HepG2 (cell line): ENCODE data around the gene ATAD2B. TPM values are rescaled to one million over a fixed set of nuclear protein-coding genes. Genes with fewer than 3 reads are reported as not detected.
A peak's percentile ranks its signal among the peaks of the same experiment; 100 is the strongest.

Experiments
- CBX1 ChIP-seq: IDR thresholded peaks from one replicate; pipeline ENCODE4 v1.6.1; 2016; ENCODE audit warnings: antibody characterized with exemption, low read depth
- FLYWCH1 ChIP-seq: sonication (generic); formaldehyde crosslinking; IDR thresholded peaks from 2 replicates; pipeline ENCODE4 v1.8.1; 2023; ENCODE audit warnings: mild to moderate bottlenecking, missing genetic modification reagents
- KLF15 ChIP-seq: sonication (generic); formaldehyde crosslinking; IDR thresholded peaks from 2 replicates; pipeline ENCODE4 v1.8.1; 2023; ENCODE audit warnings: borderline replicate concordance, mild to moderate bottlenecking, inconsistent platforms, missing genetic modification reagents, mixed read lengths
- MED13 ChIP-seq: sonication (generic); formaldehyde crosslinking; IDR thresholded peaks from 2 replicates; pipeline ENCODE4 v1.5.0; 2020; ENCODE audit warnings: missing genetic modification reagents
- MIER2 ChIP-seq: IDR thresholded peaks from 2 replicates; pipeline ENCODE4 v1.6.1; 2016; ENCODE audit warnings: missing biosample characterization, missing genetic modification reagents
- MXI1 ChIP-seq: IDR thresholded peaks from 3 replicates; pipeline ENCODE4 v1.6.1; 2012; ENCODE audit warnings: low read depth, low read length, inconsistent platforms, borderline replicate concordance
- NFKB2 ChIP-seq: sonication (generic); formaldehyde crosslinking; IDR thresholded peaks from 2 replicates; pipeline ENCODE4 v1.4.0; 2020; ENCODE audit warnings: missing genetic modification reagents, borderline replicate concordance
- NR2F6 ChIP-seq, 2 experiments: IDR thresholded peaks; 2 replicates each; pipeline ENCODE4 v1.6.1; 2016; ENCODE audit warnings: antibody characterized with exemption in 1 of 2, mild to moderate bottlenecking in 1 of 2
- PHF21A ChIP-seq: sonication (generic); formaldehyde crosslinking; IDR thresholded peaks from 2 replicates; pipeline ENCODE4 v1.5.0; 2020; ENCODE audit warnings: mild to moderate bottlenecking, missing genetic modification reagents
- POLR2AphosphoS2 ChIP-seq: IDR thresholded peaks from 2 replicates; pipeline ENCODE4 v1.6.1; 2011; ENCODE audit warnings: low read depth, low read length, improper control_type of control experiment
- RFX1 ChIP-seq: fragments of 450-650 bp; IDR thresholded peaks from 2 replicates; pipeline ENCODE4 v1.6.1; 2017
- SYNCRIP ChIP-seq: fragments of 200-400 bp; formaldehyde crosslinking; IDR thresholded peaks from 2 replicates; pipeline ENCODE4 v1.6.1; 2018; ENCODE audit warnings: mild to moderate bottlenecking, low read depth, low read length; ENCODE audit not compliant: insufficient read depth
- TARDBP ChIP-seq: sonication (generic); formaldehyde crosslinking; IDR thresholded peaks from 2 replicates; pipeline ENCODE4 v1.8.0; 2022; ENCODE audit warnings: mild to moderate bottlenecking, missing genetic modification reagents
- U2AF1 ChIP-seq: fragments of 200-400 bp; formaldehyde crosslinking; optimal IDR thresholded peaks from 2 replicates; pipeline ENCODE3; 2017; ENCODE audit warnings: mild to moderate bottlenecking, low read depth, low read length
- ZBTB43 ChIP-seq: sonication (generic); formaldehyde crosslinking; conservative IDR thresholded peaks from 2 replicates; pipeline ENCODE4 v1.4.0; 2020; ENCODE audit warnings: missing genetic modification reagents
- ZBTB7A ChIP-seq: sonication (generic); formaldehyde crosslinking; IDR thresholded peaks from 2 replicates; pipeline ENCODE4 v1.8.0; 2022; ENCODE audit warnings: mild to moderate bottlenecking, missing genetic modification reagents
- ZMYM3 ChIP-seq: sonication (generic); formaldehyde crosslinking; IDR thresholded peaks from 2 replicates; pipeline ENCODE4 v1.5.1; 2020; ENCODE audit warnings: mild to moderate bottlenecking, missing genetic modification reagents
- ZNF282 ChIP-seq: fragments of 450-650 bp; IDR thresholded peaks from 2 replicates; pipeline ENCODE4 v1.6.1; 2018; ENCODE audit not compliant: partially characterized antibody
- ZNF30 ChIP-seq: sonication (generic); formaldehyde crosslinking; IDR thresholded peaks from 2 replicates; pipeline ENCODE4 v1.5.0; 2020; ENCODE audit warnings: mild to moderate bottlenecking, missing genetic modification reagents
- ZNF350 ChIP-seq: sonication (generic); formaldehyde crosslinking; IDR thresholded peaks from 2 replicates; pipeline ENCODE4 v1.4.0; 2020; ENCODE audit warnings: mild to moderate bottlenecking, low read depth, missing genetic modification reagents, borderline replicate concordance
- ZNF496 ChIP-seq: sonication (generic); formaldehyde crosslinking; IDR thresholded peaks from 2 replicates; pipeline ENCODE4 v1.8.1; 2023; ENCODE audit warnings: mild to moderate bottlenecking, moderate library complexity, missing genetic modification reagents; ENCODE audit not compliant: insufficient replicate concordance
- ZNF546 ChIP-seq: sonication (generic); formaldehyde crosslinking; conservative IDR thresholded peaks from 2 replicates; pipeline ENCODE4 v1.8.1; 2023; ENCODE audit warnings: mild to moderate bottlenecking, missing genetic modification reagents
- ZNF552 ChIP-seq: sonication (generic); formaldehyde crosslinking; IDR thresholded peaks from 2 replicates; pipeline ENCODE4 v1.9.0; 2022; ENCODE audit warnings: missing genetic modification reagents, mild to moderate bottlenecking, borderline replicate concordance
- ZNF7 ChIP-seq: IDR thresholded peaks from 2 replicates; pipeline ENCODE4 v1.6.1; 2016; ENCODE audit warnings: missing biosample characterization, missing genetic modification reagents
- polyA plus RNA-seq, 8 experiments: library from polyadenylated mRNA; depleted of rRNA in 3 of 8; stranded (reverse) in 7 of 8; unstranded in 1 of 8; fragments of >200 nt; fragmentation: Illumina TruSeq in 4 of 8; extraction: Trizol in 4 of 8; gene quantifications; 2 replicates each; pipeline versions ENCODE4 v1.2.1 to v1.2.3, GENCODE V29; 2011 to 2016; ENCODE audit warnings: low read depth in 4 of 8, missing spikeins in 1 of 8, mixed read lengths in 1 of 8; ENCODE audit not compliant: insufficient read depth in 1 of 8
- total RNA-seq, 5 experiments: library from RNA; depleted of rRNA; stranded (reverse); fragments of >200 nt; fragmentation: Illumina TruSeq; extraction: Trizol; gene quantifications; 2 replicates each; pipeline ENCODE4 v1.2.3, GENCODE V29; 2016; ENCODE audit warnings: low read depth in 1 of 5
- TF ChIP-seq, protein P1 (sequence below): IDR thresholded peaks from 2 replicates; pipeline ENCODE4 v1.6.1; 2012; ENCODE audit warnings: low read depth, low read length, improper control_type of control experiment
- TF ChIP-seq, protein P2 (sequence below): sonication (generic); formaldehyde crosslinking; IDR thresholded peaks from 2 replicates; pipeline ENCODE4 v1.5.0; 2020; ENCODE audit warnings: missing genetic modification reagents
- TF ChIP-seq, protein P3 (sequence below): sonication (generic); formaldehyde crosslinking; IDR thresholded peaks from 2 replicates; pipeline ENCODE4 v1.5.0; 2020; ENCODE audit warnings: mild to moderate bottlenecking, low read depth, missing genetic modification reagents, borderline replicate concordance

ATAD2B gene
- total and polyA plus RNA-seq, 2 of the 13 experiments (the other 11 are each of a cell fraction or from before 2014, with no cell fraction given), result 5.3 to 22.2 TPM

- TF ChIP-seq, protein P1, sequence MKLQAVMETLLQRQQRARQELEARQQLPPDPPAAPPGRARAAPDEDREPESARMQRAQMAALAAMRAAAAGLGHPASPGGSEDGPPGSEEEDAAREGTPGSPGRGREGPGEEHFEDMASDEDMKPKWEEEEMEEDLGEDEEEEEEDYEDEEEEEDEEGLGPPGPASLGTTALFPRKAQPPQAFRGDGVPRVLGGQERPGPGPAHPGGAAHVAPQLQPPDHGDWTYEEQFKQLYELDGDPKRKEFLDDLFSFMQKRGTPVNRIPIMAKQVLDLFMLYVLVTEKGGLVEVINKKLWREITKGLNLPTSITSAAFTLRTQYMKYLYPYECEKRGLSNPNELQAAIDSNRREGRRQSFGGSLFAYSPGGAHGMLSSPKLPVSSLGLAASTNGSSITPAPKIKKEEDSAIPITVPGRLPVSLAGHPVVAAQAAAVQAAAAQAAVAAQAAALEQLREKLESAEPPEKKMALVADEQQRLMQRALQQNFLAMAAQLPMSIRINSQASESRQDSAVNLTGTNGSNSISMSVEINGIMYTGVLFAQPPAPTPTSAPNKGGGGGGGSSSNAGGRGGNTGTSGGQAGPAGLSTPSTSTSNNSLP, result peak; percentile 55
- TF ChIP-seq PHF21A (CRISPR knock-in tag), result peak; percentile 93
- peak; percentile 88; the same call in 1 of the 2 replicates for TF ChIP-seq ZNF30 (CRISPR knock-in tag)
- peak; percentile 92; the same call in 2 of the 3 replicates for TF ChIP-seq MXI1
- TF ChIP-seq TARDBP (CRISPR knock-in tag), result peak; percentile 98
- no peak for TF ChIP-seq U2AF1
- peak; percentile 93 for TF ChIP-seq KLF15 (CRISPR knock-in tag)
- peak; percentile 90 for TF ChIP-seq ZNF552
- TF ChIP-seq ZMYM3 (CRISPR knock-in tag), result no peak
- peak; percentile 79; the same call in 1 of the 2 replicates for TF ChIP-seq ZBTB43
- TF ChIP-seq RFX1, result no peak
- peak; percentile 80 for TF ChIP-seq ZNF350
- TF ChIP-seq CBX1, result peak; percentile 92
- TF ChIP-seq, protein P2, sequence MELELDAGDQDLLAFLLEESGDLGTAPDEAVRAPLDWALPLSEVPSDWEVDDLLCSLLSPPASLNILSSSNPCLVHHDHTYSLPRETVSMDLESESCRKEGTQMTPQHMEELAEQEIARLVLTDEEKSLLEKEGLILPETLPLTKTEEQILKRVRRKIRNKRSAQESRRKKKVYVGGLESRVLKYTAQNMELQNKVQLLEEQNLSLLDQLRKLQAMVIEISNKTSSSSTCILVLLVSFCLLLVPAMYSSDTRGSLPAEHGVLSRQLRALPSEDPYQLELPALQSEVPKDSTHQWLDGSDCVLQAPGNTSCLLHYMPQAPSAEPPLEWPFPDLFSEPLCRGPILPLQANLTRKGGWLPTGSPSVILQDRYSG (CRISPR knock-in tag), result peak; percentile 83
- peak; percentile 93; the same call in 1 of the 2 replicates for TF ChIP-seq NFKB2
- TF ChIP-seq MIER2 (CRISPR knock-in tag), result 0 out of 2 replicates have a peak, but pooled peaks have one; percentile 29
- peak; percentile 85 for TF ChIP-seq MED13
- peak; percentile 76; the same call in 1 of the 2 replicates for TF ChIP-seq FLYWCH1
- no peak for TF ChIP-seq ZNF496 (CRISPR knock-in tag)
- TF ChIP-seq SYNCRIP, result no peak
- TF ChIP-seq ZNF282, result no peak
- peak; percentile 59 for TF ChIP-seq ZNF546 (CRISPR knock-in tag)
- TF ChIP-seq, protein P3, sequence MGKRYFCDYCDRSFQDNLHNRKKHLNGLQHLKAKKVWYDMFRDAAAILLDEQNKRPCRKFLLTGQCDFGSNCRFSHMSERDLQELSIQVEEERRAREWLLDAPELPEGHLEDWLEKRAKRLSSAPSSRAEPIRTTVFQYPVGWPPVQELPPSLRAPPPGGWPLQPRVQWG, result no peak
- peak; percentile 66; the same call in 1 of the 2 replicates for TF ChIP-seq POLR2AphosphoS2
- TF ChIP-seq ZBTB7A (CRISPR knock-in tag), result peak; percentile 74; the same call in 1 of the 2 replicates
- TF ChIP-seq NR2F6 (IDR thresholded peaks at IDR 0.05), result no peak
- 0 out of 2 replicates have a peak, but pooled peaks have one; percentile 38 for TF ChIP-seq NR2F6 (CRISPR knock-in tag; IDR thresholded peaks at IDR 0.05)
- TF ChIP-seq ZNF7 (CRISPR knock-in tag), result no peak
Observed at GRCh38 chr2:23926750-23927571, at the start of gene ATAD2B (continued).
